ENCODE data around the gene TUBB3. TPM values are rescaled to one million over a fixed set of nuclear protein-coding genes. Genes with fewer than 3 reads are reported as not detected.

The TUBB3 gene
- total and polyA plus RNA-seq, 2 donors from 2014 or later: 3.4 to 35.0 TPM

- intact Hi-C loops (cut with DNase I): no loop called here
- Histone ChIP-seq H3K4me1 (ENCODE audit: control insufficient read depth in 2 of 3, insufficient read depth in 2 of 3, low read depth in 1 of 3, low read length in 3 of 3) (no peaks in the 10 kb centered on the region), H3K4me3 (ENCODE audit: low read length in 3 of 3) (no peak overlapping the region), H3K9me3 (ENCODE audit: control insufficient read depth in 2 of 3, insufficient read depth in 1 of 3, low read length in 3 of 3) (no peaks in the 10 kb centered on the region), H3K27me3 (ENCODE audit: control insufficient read depth, insufficient read depth, low read length) (no peaks in the 10 kb centered on the region), H3K27ac (ENCODE audit: low read depth in 2 of 2, low read length in 2 of 2) (no peak overlapping the region), H3K36me3 (ENCODE audit: control insufficient read depth in 2 of 3, insufficient read depth in 3 of 3, low read length in 3 of 3) (no peaks in the 10 kb centered on the region), H3K9ac (ENCODE audit: low read length in 3 of 3) (no peak overlapping the region)
- no peak for TF ChIP-seq CTCF (IDR thresholded peaks at IDR 0.05; ENCODE audit: borderline replicate concordance, extremely low read depth, insufficient read depth)
- DNase-seq (no peak), FAIRE-seq (no peak)
Observed at GRCh38 chr16:89936981-89937380, 13.8 kb downstream of the TUBB3 start.

GRCh38 chr16:89938175-89938885 lies 15.2 kb downstream of the TUBB3 start:
- intact Hi-C loops (cut with DNase I): no loop called here
- no peak for TF ChIP-seq CTCF (IDR thresholded peaks at IDR 0.05; ENCODE audit: borderline replicate concordance, extremely low read depth, insufficient read depth)
- Histone ChIP-seq H3K4me1 (ENCODE audit: control insufficient read depth in 2 of 3, insufficient read depth in 2 of 3, low read depth in 1 of 3, low read length in 3 of 3) (no peaks in the 10 kb centered on the region), H3K27me3 (ENCODE audit: control insufficient read depth, insufficient read depth, low read length) (no peaks in the 10 kb centered on the region), H3K4me3 (ENCODE audit: low read length in 3 of 3) (no peak overlapping the region), H3K36me3 (ENCODE audit: control insufficient read depth in 2 of 3, insufficient read depth in 3 of 3, low read length in 3 of 3) (no peaks in the 10 kb centered on the region), H3K9me3 (ENCODE audit: control insufficient read depth in 2 of 3, insufficient read depth in 1 of 3, low read length in 3 of 3) (no peaks in the 10 kb centered on the region), H3K9ac (ENCODE audit: low read length in 3 of 3) (no peak overlapping the region), H3K27ac (ENCODE audit: low read depth in 2 of 2, low read length in 2 of 2) (no peak overlapping the region)
- DNase-seq (no peak), FAIRE-seq (no peak)

DNA sequence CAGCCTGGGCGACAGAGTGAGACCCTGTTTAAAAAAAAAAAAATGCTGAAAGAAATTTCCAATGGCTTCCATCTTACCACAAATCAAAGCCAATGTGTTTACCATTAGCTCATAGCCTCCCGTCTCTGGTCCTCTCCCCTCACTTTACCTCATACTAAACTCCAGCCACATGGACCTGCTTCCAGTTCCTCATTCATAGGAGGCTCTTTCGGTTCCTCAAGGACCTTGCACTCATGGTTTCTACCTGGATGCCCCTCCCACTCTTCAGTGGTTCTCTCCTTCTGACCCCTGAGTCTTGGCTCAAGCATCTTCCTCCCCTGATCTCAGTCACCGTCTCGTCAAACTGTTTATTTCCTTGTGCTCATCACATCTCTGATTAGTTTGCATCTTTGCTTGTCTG lies 21.6 kb downstream of the TUBB3 start:
- no peak overlapping the region for H3K9ac ChIP-seq (ENCODE audit: low read length in 3 of 3)
- no peaks in the 10 kb centered on the region for H3K9me3 ChIP-seq (ENCODE audit: control insufficient read depth in 2 of 3, insufficient read depth in 1 of 3, low read length in 3 of 3)
- DNase-seq (no peak), FAIRE-seq (no peak)
- intact Hi-C loops (cut with DNase I): no loop called here
- peaks cover 0 to 8% (median 3%) of the 10 kb centered on the region in 3 donors for H3K4me1 ChIP-seq (ENCODE audit: control insufficient read depth in 2 of 3, insufficient read depth in 2 of 3, low read depth in 1 of 3, low read length in 3 of 3)
- no peak overlapping the region for H3K4me3 ChIP-seq (ENCODE audit: low read length in 3 of 3)
- H3K36me3 ChIP-seq (ENCODE audit: control insufficient read depth in 2 of 3, insufficient read depth in 3 of 3, low read length in 3 of 3): no peaks in the 10 kb centered on the region
- no peak for TF ChIP-seq CTCF (IDR thresholded peaks at IDR 0.05; ENCODE audit: borderline replicate concordance, extremely low read depth, insufficient read depth)
- H3K27ac ChIP-seq (ENCODE audit: low read depth in 2 of 2, low read length in 2 of 2): no peak overlapping the region
- no peaks in the 10 kb centered on the region for H3K27me3 ChIP-seq (ENCODE audit: control insufficient read depth, insufficient read depth, low read length)

Measured in kidney (tissue), 14 donors.